GM18868 (cell line): Measurements from ENCODE around the gene TMIGD3.
"Not testable (repeated sequence)": the region's sequence is repeated elsewhere in the genome, so short reads cannot be mapped to it uniquely, and the experiment has no call there.

Source experiments
- ATAC-seq: cut with Tn5 transposase; IDR thresholded peaks from one replicate; pipeline ENCODE4 v1.9.1; 2021; ENCODE audit warnings: mild to moderate bottlenecking, moderate library complexity; ENCODE audit not compliant: unreplicated experiment

The TMIGD3 gene

GRCh38 chr1:111503585-111504060, at the start of gene TMIGD3, which contains the start of gene ADORA3:
Gene TMIGD3, minus strand, starts transcription at chr1:111503633. Its CDS starts 279 bp downstream, at chr1:111503354.
Gene ADORA3, minus strand, starts transcription at chr1:111503633. Its CDS starts 279 bp downstream, at chr1:111503354.
- no peak for ATAC-seq

GRCh38 chr1:111553196-111553595, 49.8 kb upstream of the TMIGD3 start:
- no peak for ATAC-seq

GRCh38 chr1:111552587-111552986, 49.2 kb upstream of the TMIGD3 start:
- ATAC-seq: no peak

GRCh38 chr1:111551623-111552411, 48.4 kb upstream of the TMIGD3 start:
- no peak for ATAC-seq

- ATAC-seq: not testable (repeated sequence)
Measured at GRCh38 chr1:111547786-111548185, 44.4 kb upstream of the TMIGD3 start.

- no peak for ATAC-seq
Measured at GRCh38 chr1:111542187-111542586, 38.8 kb upstream of the TMIGD3 start.

- ATAC-seq: no peak
Measured at GRCh38 chr1:111541721-111542120, 38.3 kb upstream of the TMIGD3 start.

- ATAC-seq: no peak
Measured at GRCh38 chr1:111540928-111541327, 37.5 kb upstream of the TMIGD3 start.

GRCh38 chr1:111538343-111539025, 35.1 kb upstream of the TMIGD3 start:
- ATAC-seq: no peak

- ATAC-seq: no peak
Measured at GRCh38 chr1:111535256-111536191, 32.1 kb upstream of the TMIGD3 start.

- ATAC-seq: no peak
Measured at GRCh38 chr1:111520053-111520452, 16.6 kb upstream of the TMIGD3 start.

- ATAC-seq: no peak
Measured at GRCh38 chr1:111517469-111518225, 14.2 kb upstream of the TMIGD3 start.

GRCh38 chr1:111516005-111516535, 12.6 kb upstream of the TMIGD3 start:
- peak; percentile 45 for ATAC-seq

- peak; percentile 19 for ATAC-seq
Measured at GRCh38 chr1:111515291-111516004, 12.0 kb upstream of the TMIGD3 start.

GRCh38 chr1:111513410-111514020, 10.1 kb upstream of the TMIGD3 start:
- no peak for ATAC-seq

- ATAC-seq: no peak
Measured at GRCh38 chr1:111512931-111513330, 9.5 kb upstream of the TMIGD3 start.

- ATAC-seq: no peak
Measured at GRCh38 chr1:111512132-111512889, 8.9 kb upstream of the TMIGD3 start.

GRCh38 chr1:111511370-111511769, 7.9 kb upstream of the TMIGD3 start:
- ATAC-seq: no peak
